Smooth muscle cell (in vitro differentiated cells): ENCODE measurements around the gene TNFAIP3. TPM values are rescaled to one million over a fixed set of nuclear protein-coding genes. Genes with fewer than 3 reads are reported as not detected.
A peak's percentile ranks its signal among the peaks of the same experiment; 100 is the strongest.

Experiments used
- DNase-seq: peaks from one replicate; lab custom pipeline; 2025; ENCODE audit not compliant: unreplicated experiment; lab: John Stamatoyannopoulos, UW
- H2AFZ ChIP-seq: fragments of 200-600 bp; sonication (generic); 2 replicates; pipeline ENCODE4 v1.6.0; 2016; ENCODE audit warnings: antibody characterized with exemption, low read depth, mild to moderate bottlenecking
- H3F3A ChIP-seq: fragments of 200-600 bp; sonication (generic); 2 replicates; pipeline ENCODE4 v1.6.0; 2017; ENCODE audit warnings: antibody characterized with exemption, low read depth
- H3K27ac ChIP-seq: fragments of 200-600 bp; sonication (generic); 2 replicates; pipeline ENCODE4 v1.5.1; 2016; ENCODE audit warnings: low read depth, mild to moderate bottlenecking
- H3K27me3 ChIP-seq: fragments of 200-600 bp; sonication (generic); 2 replicates; pipeline ENCODE4 v1.6.1; 2016; ENCODE audit warnings: low read depth, mild to moderate bottlenecking
- H3K36me3 ChIP-seq: fragments of 200-600 bp; sonication (generic); 2 replicates; pipeline ENCODE4 v1.5.1; 2016; ENCODE audit warnings: low read depth
- H3K4me1 ChIP-seq: fragments of 200-600 bp; sonication (generic); 2 replicates; pipeline ENCODE4 v1.5.1; 2016; ENCODE audit warnings: low read depth
- H3K4me2 ChIP-seq: fragments of 200-600 bp; sonication (generic); 2 replicates; pipeline ENCODE4 v1.6.0; 2016; ENCODE audit warnings: mild to moderate bottlenecking
- H3K4me3 ChIP-seq: fragments of 200-600 bp; sonication (generic); 2 replicates; pipeline ENCODE4 v1.5.1; 2016; ENCODE audit warnings: mild to moderate bottlenecking
- H3K79me2 ChIP-seq: fragments of 200-600 bp; sonication (generic); 2 replicates; pipeline ENCODE4 v1.6.0; 2016; ENCODE audit warnings: low read depth, mild to moderate bottlenecking
- H3K9ac ChIP-seq: fragments of 200-600 bp; sonication (generic); 2 replicates; pipeline ENCODE4 v1.6.0; 2016; ENCODE audit warnings: low read depth
- H3K9me3 ChIP-seq: fragments of 200-600 bp; sonication (generic); replicated peaks from 2 replicates; pipeline ENCODE4 v1.5.1; 2016; ENCODE audit warnings: low read depth
- H4K20me1 ChIP-seq: fragments of 200-600 bp; sonication (generic); 2 replicates; pipeline ENCODE4 v1.6.0; 2016; ENCODE audit warnings: low read depth
- CTCF ChIP-seq: fragments of 200-600 bp; sonication (generic); IDR thresholded peaks from 2 replicates; pipeline ENCODE4 v1.5.1; 2017; ENCODE audit warnings: borderline replicate concordance, mild to moderate bottlenecking, antibody characterized with exemption; ENCODE audit not compliant: insufficient read depth, poor library complexity, severe bottlenecking
- WGBS: methylation state at CpG from one replicate; pipeline ENCODE4 v1.1.7; 2016; ENCODE audit warnings: low lambda C conversion rate; 5-methylcytosine and 5-hydroxymethylcytosine counted together
- polyA plus RNA-seq: library from polyadenylated mRNA; unstranded; fragments of >200 nt; fragmentation: Nextera tagmentation; extraction: Ambion mirVana; gene quantifications from 2 replicates; pipeline ENCODE4 v1.2.1, GENCODE V29; 2016
- total RNA-seq: library from RNA; depleted of rRNA; stranded (reverse); fragments of >200 nt; gene quantifications from 2 replicates; pipeline ENCODE4 v1.2.3, GENCODE V29; 2014

TNFAIP3 gene
- total and polyA plus RNA-seq, 2 experiments from 2014 or later: 32.2 to 33.8 TPM

- Histone ChIP-seq H3K27ac (no peak overlapping the region), H3K9me3 (no peaks in the 10 kb centered on the region), H3K36me3 (no peaks in the 10 kb centered on the region), H3K4me2 (no peak overlapping the region), H3F3A (peaks cover 19% of the 10 kb centered on the region), H4K20me1 (no peaks in the 10 kb centered on the region), H3K27me3 (no peaks in the 10 kb centered on the region), H2AFZ (no peak overlapping the region), H3K4me3 (no peak overlapping the region), H3K4me1 (peaks cover 3% of the 10 kb centered on the region), H3K9ac (no peak overlapping the region), H3K79me2 (no peaks in the 10 kb centered on the region)
- 85% methylated on average over 3 of the region's 3 CpGs for WGBS
- TF ChIP-seq CTCF: no peak
- DNase-seq: no peak
Measured at GRCh38 chr6:137860394-137861005, 6.6 kb upstream of the TNFAIP3 start.

GRCh38 chr6:137861550-137862337, 5.3 kb upstream of the TNFAIP3 start:
- Histone ChIP-seq H3K4me2 (peak overlapping the region; percentile 18), H3K27me3 (no peaks in the 10 kb centered on the region), H3K9ac (no peak overlapping the region), H3K27ac (peak overlapping the region; percentile 46), H3K36me3 (no peaks in the 10 kb centered on the region), H3F3A (peaks cover 19% of the 10 kb centered on the region), H3K79me2 (no peaks in the 10 kb centered on the region), H4K20me1 (no peaks in the 10 kb centered on the region), H3K4me1 (peaks cover 9% of the 10 kb centered on the region), H2AFZ (peak overlapping the region; percentile 57), H3K4me3 (no peak overlapping the region), H3K9me3 (no peaks in the 10 kb centered on the region)
- DNase-seq: no peak
- WGBS: 68% methylated on average over 3 of the region's 3 CpGs
- no peak for TF ChIP-seq CTCF

GRCh38 chr6:137862419-137863090, 4.5 kb upstream of the TNFAIP3 start:
- H2AFZ ChIP-seq: peak overlapping the region; percentile 34
- DNase-seq: no peak

More at GRCh38 chr6:137862419-137863090, 4.5 kb upstream of the TNFAIP3 start:
- Histone ChIP-seq H3K79me2 (peaks cover under 1% of the 10 kb centered on the region), H3K9ac (no peak overlapping the region), H4K20me1 (no peaks in the 10 kb centered on the region), H3K27me3 (no peaks in the 10 kb centered on the region), H3F3A (peaks cover 19% of the 10 kb centered on the region), H3K4me3 (no peak overlapping the region), H3K36me3 (no peaks in the 10 kb centered on the region), H3K27ac (peak overlapping the region; percentile 46), H3K4me1 (peaks cover 9% of the 10 kb centered on the region), H3K9me3 (no peaks in the 10 kb centered on the region), H3K4me2 (peak overlapping the region; percentile 60)
- no peak for TF ChIP-seq CTCF
- 30% methylated on average over 5 of the region's 5 CpGs for WGBS
